Esophagus muscularis mucosa (tissue), 4 donors: Measurements from ENCODE around the gene CAMK2G. TPM values are rescaled to one million over a fixed set of nuclear protein-coding genes. Genes with fewer than 3 reads are reported as not detected.
"Not testable (repeated sequence)": the region's sequence is repeated elsewhere in the genome, so short reads cannot be mapped to it uniquely, and the experiment has no call there.

Experiments
- DNase-seq: peaks from one replicate; pipeline ENCODE4 v3.0.0-alpha.2; 2017; ENCODE audit errors: extremely low spot score
- H3K27ac ChIP-seq, 4 donors: fragments of 200-600 bp; sonication (generic); replicated peaks in 1 of 4; 1 replicate in 3 of 4; 2 replicates in 1 of 4; pipeline ENCODE4 v1.5.1; 2016 to 2019; ENCODE audit warnings: mild to moderate bottlenecking in 1 of 4
- H3K27me3 ChIP-seq, 4 donors: fragments of 200-600 bp; sonication (generic); one replicate each; pipeline versions ENCODE4 v1.5.1 to v1.6.0; 2016 to 2019
- H3K36me3 ChIP-seq, 4 donors: fragments of 200-600 bp; sonication (generic); one replicate each; pipeline ENCODE4 v1.5.1; 2016 to 2019
- H3K4me1 ChIP-seq, 4 donors: fragments of 200-600 bp; sonication (generic); one replicate each; pipeline ENCODE4 v1.5.1; 2016 to 2019
- H3K4me3 ChIP-seq, 4 donors: fragments of 200-600 bp; sonication (generic); 1 replicate in 2 of 4; 2 replicates in 2 of 4; pipeline ENCODE4 v1.5.1; 2016 to 2019; ENCODE audit warnings: mild to moderate bottlenecking in 4 of 4, moderate library complexity in 1 of 4
- H3K9me3 ChIP-seq, 4 donors: fragments of 200-600 bp; sonication (generic); 1 replicate in 3 of 4; 2 replicates in 1 of 4; pipeline ENCODE4 v1.5.1; 2016 to 2019
- EP300 ChIP-seq: sonication (generic); formaldehyde crosslinking; IDR thresholded peaks from one replicate; pipeline ENCODE4 v1.6.1; 2017; ENCODE audit warnings: antibody characterized with exemption
- POLR2A ChIP-seq: fragments of 450-650 bp; IDR thresholded peaks from one replicate; pipeline ENCODE4 v1.6.1; 2017; ENCODE audit warnings: antibody characterized with exemption, moderate library complexity, mild to moderate bottlenecking, low read depth
- POLR2AphosphoS5 ChIP-seq, 2 donors: sonication (generic); formaldehyde crosslinking; IDR thresholded peaks; one replicate each; pipeline ENCODE4 v1.6.1; 2017; ENCODE audit warnings: antibody characterized with exemption in 2 of 2
- WGBS: methylation state at CpG from one replicate; pipeline ENCODE4 v1.1.5; 2018; 5-methylcytosine and 5-hydroxymethylcytosine counted together
- intact Hi-C: fragments of 100-400 bp; cut with DNase I; formaldehyde crosslinking; loops from one replicate; pipeline ENCODE4 v1.15.1; 2023
- total RNA-seq, 4 donors: library from RNA; depleted of rRNA; stranded (reverse); fragments of >200 nt; gene quantifications; one replicate each; pipeline versions ENCODE4 v1.1.0 to v1.2.1, GENCODE V29; 2016
- TF ChIP-seq, protein P1 (sequence below), 3 experiments: fragments of 200-600 bp in 2 of 3; fragments of 450-650 bp in 1 of 3; sonication (generic) in 2 of 3; IDR thresholded peaks; one replicate each; pipeline ENCODE4 v1.5.1; 2017 to 2019; ENCODE audit warnings: antibody characterized with exemption in 3 of 3, mild to moderate bottlenecking in 2 of 3, moderate library complexity in 1 of 3

Gene CAMK2G
- total RNA-seq, 4 donors from 2014 or later = 96.4 to 201 (median 159) TPM

DNA sequence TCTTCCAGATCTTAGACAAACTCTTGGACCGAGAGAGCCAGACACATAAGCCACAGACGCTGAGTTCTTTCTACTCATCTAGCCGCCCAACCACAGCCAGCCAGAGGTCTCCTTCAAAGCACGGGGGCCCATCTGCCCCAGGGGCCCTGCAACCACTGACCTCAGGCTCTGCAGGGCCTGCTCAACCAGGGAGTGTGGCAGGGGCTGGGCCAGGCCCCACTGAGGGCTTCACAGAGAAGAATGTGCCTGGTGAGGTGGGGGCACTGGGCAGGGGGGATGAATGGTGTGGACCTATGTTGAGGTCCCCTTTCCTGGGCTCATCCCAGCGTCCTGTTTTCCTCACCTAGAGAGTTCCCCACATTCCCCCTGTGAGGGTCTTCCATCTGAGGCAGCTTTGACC is 77.6 kb downstream of the CAMK2G start:
- no peaks in the 10 kb centered on the region for H3K27me3 ChIP-seq
- TF ChIP-seq POLR2AphosphoS5 (IDR thresholded peaks at IDR 0.05) (no peak), POLR2A (no peak), EP300 (no peak)
- TF ChIP-seq, protein P1, sequence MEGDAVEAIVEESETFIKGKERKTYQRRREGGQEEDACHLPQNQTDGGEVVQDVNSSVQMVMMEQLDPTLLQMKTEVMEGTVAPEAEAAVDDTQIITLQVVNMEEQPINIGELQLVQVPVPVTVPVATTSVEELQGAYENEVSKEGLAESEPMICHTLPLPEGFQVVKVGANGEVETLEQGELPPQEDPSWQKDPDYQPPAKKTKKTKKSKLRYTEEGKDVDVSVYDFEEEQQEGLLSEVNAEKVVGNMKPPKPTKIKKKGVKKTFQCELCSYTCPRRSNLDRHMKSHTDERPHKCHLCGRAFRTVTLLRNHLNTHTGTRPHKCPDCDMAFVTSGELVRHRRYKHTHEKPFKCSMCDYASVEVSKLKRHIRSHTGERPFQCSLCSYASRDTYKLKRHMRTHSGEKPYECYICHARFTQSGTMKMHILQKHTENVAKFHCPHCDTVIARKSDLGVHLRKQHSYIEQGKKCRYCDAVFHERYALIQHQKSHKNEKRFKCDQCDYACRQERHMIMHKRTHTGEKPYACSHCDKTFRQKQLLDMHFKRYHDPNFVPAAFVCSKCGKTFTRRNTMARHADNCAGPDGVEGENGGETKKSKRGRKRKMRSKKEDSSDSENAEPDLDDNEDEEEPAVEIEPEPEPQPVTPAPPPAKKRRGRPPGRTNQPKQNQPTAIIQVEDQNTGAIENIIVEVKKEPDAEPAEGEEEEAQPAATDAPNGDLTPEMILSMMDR (IDR thresholded peaks at IDR 0.05) = no peak
- H3K4me1 ChIP-seq = no peaks in the 10 kb centered on the region
- intact Hi-C loops = no loop called here
- H3K36me3 ChIP-seq = peaks cover 88 to 100% (median 100%) of the 10 kb centered on the region in 4 donors
- WGBS = 84% methylated on average over 5 of the region's 5 CpGs
- H3K27ac ChIP-seq = no peak overlapping the region
- H3K4me3 ChIP-seq = no peak overlapping the region
- no peaks in the 10 kb centered on the region for H3K9me3 ChIP-seq
- DNase-seq = no peak

DNA sequence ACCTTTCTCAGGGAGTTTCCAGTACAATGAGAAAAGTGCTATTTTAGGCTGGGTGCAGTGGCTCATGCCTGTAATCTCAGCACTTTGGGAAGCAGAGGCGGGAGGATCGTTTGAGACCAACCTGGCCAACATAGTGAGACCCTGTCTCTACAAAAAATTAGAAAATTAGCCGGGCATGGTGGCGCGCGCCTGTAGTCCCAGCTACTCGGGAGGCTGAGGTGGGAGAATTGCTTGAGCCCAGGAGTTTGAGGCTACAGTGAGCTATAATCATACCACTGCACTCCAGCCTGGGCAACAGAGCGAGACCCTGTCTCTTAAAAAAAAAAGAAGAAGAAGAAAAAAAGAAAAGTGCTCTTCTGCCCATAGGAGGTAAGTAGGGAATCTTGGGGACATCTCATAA is 78.3 kb downstream of the CAMK2G start:
- H3K27ac ChIP-seq, H3K9me3 ChIP-seq, intact Hi-C loops, H3K27me3 ChIP-seq, DNase-seq, H3K4me3 ChIP-seq, H3K4me1 ChIP-seq: not testable (repeated sequence)
- 95% methylated on average over 8 of the region's 8 CpGs for WGBS
- H3K36me3 ChIP-seq = peaks cover 89 to 100% (median 100%) of the 10 kb centered on the region in 4 donors

DNA sequence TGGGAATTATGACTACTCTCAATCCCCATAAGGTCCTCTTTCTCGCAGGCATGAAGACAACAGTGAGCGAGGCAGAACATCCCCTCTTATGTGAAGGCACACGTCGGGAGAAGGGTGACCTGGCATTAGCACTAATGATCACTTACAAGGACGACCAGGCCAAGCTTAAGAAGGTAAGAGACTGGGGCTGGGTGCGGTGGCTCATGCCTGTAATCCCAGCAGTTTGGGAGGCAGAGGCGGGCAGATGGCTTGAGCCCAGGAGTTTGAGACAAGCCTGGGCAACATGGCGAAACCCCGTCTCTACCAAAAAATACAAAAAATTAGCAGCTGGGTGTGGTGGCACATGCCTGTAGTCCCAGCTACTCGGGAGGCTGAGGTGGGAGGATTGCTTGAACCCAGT is 78.9 kb downstream of the CAMK2G start:
- WGBS = 89% methylated on average over 10 of the region's 10 CpGs
- H3K9me3 ChIP-seq, H3K4me3 ChIP-seq, H3K27ac ChIP-seq, H3K27me3 ChIP-seq, DNase-seq, intact Hi-C loops, H3K4me1 ChIP-seq: not testable (repeated sequence)
- peaks cover 90 to 100% (median 100%) of the 10 kb centered on the region in 4 donors for H3K36me3 ChIP-seq

DNA sequence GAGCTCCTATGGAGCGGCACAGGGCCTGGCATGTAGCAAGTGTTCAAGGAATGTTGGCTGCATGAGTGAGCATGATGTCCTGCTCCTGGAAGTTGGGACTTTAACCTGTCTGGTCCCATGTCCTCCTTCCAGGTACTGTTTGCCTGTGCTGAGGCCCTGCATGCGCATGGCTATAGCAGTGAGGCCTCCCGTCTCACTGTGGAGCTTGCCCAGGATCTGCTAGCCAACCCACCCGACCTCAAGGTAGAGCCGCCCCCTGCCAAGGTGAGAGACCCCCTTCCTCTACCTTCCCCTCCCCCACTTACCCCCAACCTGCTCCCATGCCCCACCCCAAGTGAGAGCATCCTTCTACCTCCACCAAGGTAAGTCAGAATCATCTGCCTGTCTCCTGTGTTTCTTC is 80.9 kb downstream of the CAMK2G start:
- peaks cover 3 to 12% (median 7%) of the 10 kb centered on the region in 4 donors for H3K4me1 ChIP-seq
- H3K9me3 ChIP-seq = no peaks in the 10 kb centered on the region
- no peak overlapping the region for H3K27ac ChIP-seq
- no peak for DNase-seq
- TF ChIP-seq POLR2A (no peak), POLR2AphosphoS5 (IDR thresholded peaks at IDR 0.05) (no peak), EP300 (no peak)
- TF ChIP-seq, protein P1 (IDR thresholded peaks at IDR 0.05) = no peak
- intact Hi-C loops = no loop called here
- no peak overlapping the region for H3K4me3 ChIP-seq
- 82% methylated on average over 4 of the region's 5 CpGs for WGBS
- H3K36me3 ChIP-seq = peaks cover 91 to 100% (median 100%) of the 10 kb centered on the region in 4 donors
- H3K27me3 ChIP-seq = no peaks in the 10 kb centered on the region

DNA sequence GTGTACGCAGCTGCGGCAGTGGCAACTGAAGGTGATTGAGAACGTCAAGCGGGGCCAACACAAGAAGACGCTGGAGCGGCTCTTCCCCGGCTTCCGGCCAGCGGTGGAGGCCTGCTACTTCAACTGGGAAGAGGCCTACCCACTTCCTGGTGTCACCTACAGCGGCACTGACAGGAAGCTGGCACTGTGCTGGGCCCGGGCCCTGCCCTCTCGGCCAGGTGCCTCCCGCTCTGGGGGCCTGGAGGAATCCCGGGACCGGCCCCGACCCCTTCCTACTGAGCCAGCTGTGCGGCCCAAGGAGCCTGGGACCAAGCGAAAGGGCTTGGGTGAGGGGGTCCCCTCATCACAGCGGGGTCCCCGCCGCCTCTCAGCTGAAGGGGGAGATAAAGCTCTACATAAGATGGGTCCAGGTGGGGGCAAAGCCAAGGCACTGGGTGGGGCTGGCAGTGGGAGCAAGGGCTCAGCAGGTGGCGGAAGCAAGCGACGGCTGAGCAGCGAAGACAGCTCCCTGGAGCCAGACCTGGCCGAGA is 82.4 kb downstream of the CAMK2G start:
- no peak for DNase-seq
- Histone ChIP-seq H3K36me3 (peaks cover 77 to 86% (median 85%) of the 10 kb centered on the region in 4 donors), H3K4me3 (no peak overlapping the region), H3K27me3 (no peaks in the 10 kb centered on the region), H3K27ac (no peak overlapping the region), H3K9me3 (no peaks in the 10 kb centered on the region), H3K4me1 (peaks cover 15 to 27% (median 22%) of the 10 kb centered on the region in 4 donors)
- intact Hi-C loops = no loop called here
- TF ChIP-seq EP300 (no peak), POLR2A (no peak), POLR2AphosphoS5 (IDR thresholded peaks at IDR 0.05) (no peak)
- TF ChIP-seq, protein P1 (IDR thresholded peaks at IDR 0.05) = no peak
- WGBS = 88% methylated on average over 24 of the region's 26 CpGs
